Thyroid gland (tissue), 4 donors: ENCODE results near the gene RRBP1.

Source experiments
- CTCF ChIP-seq, 6 experiments: fragments of 200-600 bp in 3 of 6; fragments of 450-650 bp in 3 of 6; sonication (generic) in 3 of 6; IDR thresholded peaks; one replicate each; pipeline ENCODE4 v1.5.1; 2016 to 2019; ENCODE audit warnings: antibody characterized with exemption in 6 of 6, mild to moderate bottlenecking in 2 of 6, inconsistent platforms in 1 of 6, moderate library complexity in 1 of 6
- POLR2A ChIP-seq, 2 donors: fragments of 450-650 bp; IDR thresholded peaks; one replicate each; pipeline ENCODE4 v1.6.1; 2017; ENCODE audit warnings: antibody characterized with exemption in 2 of 2, mild to moderate bottlenecking in 2 of 2, moderate library complexity in 1 of 2

- TF ChIP-seq POLR2A (IDR thresholded peaks at IDR 0.05) (no peak), CTCF (IDR thresholded peaks at IDR 0.05) (no peak)
These were observed 38.7 kb upstream of the RRBP1 start for GRCh38 chr20:17720755-17721154.
